ENCODE measurements around the gene ST3GAL3.

DNA sequence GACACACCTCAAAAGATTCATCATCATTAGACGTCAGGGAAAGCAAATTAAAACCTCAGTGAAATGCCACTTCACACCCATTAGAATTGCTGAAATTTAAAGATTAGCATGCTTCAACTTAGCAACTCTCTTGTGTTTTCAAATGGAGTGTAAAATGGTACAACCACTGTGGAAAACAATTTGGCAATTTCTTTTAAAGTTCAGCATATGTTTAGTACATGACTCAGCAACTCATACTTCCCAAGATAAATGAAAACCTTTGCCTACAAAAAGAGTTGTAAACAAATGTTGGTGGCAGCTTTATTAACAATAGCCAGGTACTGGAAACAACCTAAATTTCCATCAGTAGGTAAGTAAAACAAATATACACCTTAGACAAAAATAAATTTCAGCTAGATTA is 42.7 kb downstream of the ST3GAL3 start:
- TF ChIP-seq, protein P1, sequence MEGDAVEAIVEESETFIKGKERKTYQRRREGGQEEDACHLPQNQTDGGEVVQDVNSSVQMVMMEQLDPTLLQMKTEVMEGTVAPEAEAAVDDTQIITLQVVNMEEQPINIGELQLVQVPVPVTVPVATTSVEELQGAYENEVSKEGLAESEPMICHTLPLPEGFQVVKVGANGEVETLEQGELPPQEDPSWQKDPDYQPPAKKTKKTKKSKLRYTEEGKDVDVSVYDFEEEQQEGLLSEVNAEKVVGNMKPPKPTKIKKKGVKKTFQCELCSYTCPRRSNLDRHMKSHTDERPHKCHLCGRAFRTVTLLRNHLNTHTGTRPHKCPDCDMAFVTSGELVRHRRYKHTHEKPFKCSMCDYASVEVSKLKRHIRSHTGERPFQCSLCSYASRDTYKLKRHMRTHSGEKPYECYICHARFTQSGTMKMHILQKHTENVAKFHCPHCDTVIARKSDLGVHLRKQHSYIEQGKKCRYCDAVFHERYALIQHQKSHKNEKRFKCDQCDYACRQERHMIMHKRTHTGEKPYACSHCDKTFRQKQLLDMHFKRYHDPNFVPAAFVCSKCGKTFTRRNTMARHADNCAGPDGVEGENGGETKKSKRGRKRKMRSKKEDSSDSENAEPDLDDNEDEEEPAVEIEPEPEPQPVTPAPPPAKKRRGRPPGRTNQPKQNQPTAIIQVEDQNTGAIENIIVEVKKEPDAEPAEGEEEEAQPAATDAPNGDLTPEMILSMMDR (IDR thresholded peaks at IDR 0.05) = no peak
- TF ChIP-seq EZH2 (IDR thresholded peaks at IDR 0.05) (no peak), EZH2phosphoT487 (IDR thresholded peaks at IDR 0.05) (no peak)
